Keratinocyte (primary cell): Measurements from ENCODE around the gene RBCK1.
A peak's percentile ranks its signal among the peaks of the same experiment; 100 is the strongest.

ENCODE experiments used
- CTCF ChIP-seq, 3 experiments: IDR thresholded peaks in 1 of 3; conservative IDR thresholded peaks in 1 of 3; optimal IDR thresholded peaks in 1 of 3; 2 replicates in 2 of 3; 3 replicates in 1 of 3; pipeline versions ENCODE3 to v1.5.1; 2011; ENCODE audit warnings: low read length in 3 of 3, mild to moderate bottlenecking in 3 of 3, moderate library complexity in 2 of 3, control low read depth in 1 of 3, inconsistent platforms in 1 of 3; ENCODE audit not compliant: insufficient read depth in 2 of 3; ENCODE audit errors: extremely low read depth in 1 of 3
- EZH2 ChIP-seq: IDR thresholded peaks from one replicate; pipeline ENCODE4 v1.6.1; 2012; ENCODE audit warnings: inconsistent platforms, mild to moderate bottlenecking, low read length, moderate library complexity

GRCh38 chr20:478949-479429, 70.9 kb downstream of the RBCK1 start:
- TF ChIP-seq EZH2 (no peak), CTCF (optimal IDR thresholded peaks at IDR 0.05 in 1 of 3, IDR thresholded peaks at IDR 0.05 in 1 of 3, conservative IDR thresholded peaks at IDR 0.05 in 1 of 3; ENCODE audit: extremely low read depth in 1 of 3, insufficient read depth in 2 of 3, low read length in 3 of 3) (peak in 2 of 3 experiments; percentile 25 to 35)
